Astrocyte of the spinal cord (primary cell): ENCODE data around the gene GRAMD4.
A peak's percentile ranks its signal among the peaks of the same experiment; 100 is the strongest.
"Not testable (repeated sequence)": the region's sequence is repeated elsewhere in the genome, so short reads cannot be mapped to it uniquely, and the experiment has no call there.

Experiments used
- DNase-seq: peaks from one replicate; pipeline ENCODE4 v3.0.0; 2011; ENCODE audit warnings: low read depth, low spot score
- H3K4me3 ChIP-seq: 2 replicates; pipeline ENCODE4 v1.5.1; 2011; ENCODE audit warnings: low read depth, mild to moderate bottlenecking, low read length, moderate library complexity
- CTCF ChIP-seq: IDR thresholded peaks from 2 replicates; pipeline ENCODE4 v1.5.1; 2012; ENCODE audit warnings: low read depth, mild to moderate bottlenecking, low read length, inconsistent platforms
- in situ Hi-C: cut with HindIII; loops from 2 replicates; pipeline ENCODE4 v1.10.0; 2017; ENCODE audit warnings: low sequenced_read_pairs

GRAMD4 gene

GRCh38 chr22:46629291-46629690 is 9.1 kb downstream of the GRAMD4 start:
- DNase-seq = no peak
- in situ Hi-C loops = no loop called here
- TF ChIP-seq CTCF = no peak
- H3K4me3 ChIP-seq = no peak overlapping the region

- TF ChIP-seq CTCF = no peak
- in situ Hi-C loops = no loop called here
- no peak for DNase-seq
- H3K4me3 ChIP-seq = no peak overlapping the region
These were observed 10.9 kb downstream of the GRAMD4 start for GRCh38 chr22:46631113-46631512.

- in situ Hi-C loops = no loop called here
- no peak overlapping the region for H3K4me3 ChIP-seq
- TF ChIP-seq CTCF = no peak
- DNase-seq = no peak
These were observed 12.6 kb downstream of the GRAMD4 start for GRCh38 chr22:46632646-46633249.

- H3K4me3 ChIP-seq = no peak overlapping the region
- in situ Hi-C loops = no loop called here
- no peak for TF ChIP-seq CTCF
- DNase-seq = no peak
These were observed 13.2 kb downstream of the GRAMD4 start for GRCh38 chr22:46633334-46633890.

- no peak for TF ChIP-seq CTCF
- in situ Hi-C loops = no loop called here
- DNase-seq = no peak
- H3K4me3 ChIP-seq = no peak overlapping the region
These were observed 14.0 kb downstream of the GRAMD4 start for GRCh38 chr22:46634011-46634699.

GRCh38 chr22:46634973-46635685 is 14.9 kb downstream of the GRAMD4 start:
- in situ Hi-C loops, H3K4me3 ChIP-seq: not testable (repeated sequence)

GRCh38 chr22:46635756-46636155 is 15.6 kb downstream of the GRAMD4 start:
- in situ Hi-C loops = no loop called here
- no peak for DNase-seq
- peak; percentile 4 for TF ChIP-seq CTCF

More at GRCh38 chr22:46634973-46635685, 14.9 kb downstream of the GRAMD4 start:
- not testable (repeated sequence) for DNase-seq

More at GRCh38 chr22:46635756-46636155, 15.6 kb downstream of the GRAMD4 start:
- H3K4me3 ChIP-seq = no peak overlapping the region
